GM23338 (cell line): ENCODE results near the gene CHMP4A. TPM values are rescaled to one million over a fixed set of nuclear protein-coding genes. Genes with fewer than 3 reads are reported as not detected.

ENCODE experiments used
- ATAC-seq: fragments of 200-7000 bp; cut with Tn5 transposase; 3 replicates; pipeline ENCODE4 v1.9.1; 2020
- DNase-seq: peaks from one replicate; pipeline ENCODE4 v3.0.0-alpha.2; 2015; ENCODE audit warnings: low spot score
- H2AFZ ChIP-seq: fragments of 200-600 bp; sonication (generic); 2 replicates; pipeline ENCODE4 v1.8.0; 2016; ENCODE audit warnings: antibody characterized with exemption, mild to moderate bottlenecking, moderate library complexity
- H3F3A ChIP-seq: fragments of 200-600 bp; sonication (generic); replicated peaks from 2 replicates; pipeline ENCODE4 v1.8.0; 2017; ENCODE audit warnings: antibody characterized with exemption, mixed run types, low read depth
- H3K27ac ChIP-seq: fragments of 200-600 bp; sonication (generic); 2 replicates; pipeline ENCODE4 v1.6.1; 2016; ENCODE audit warnings: low read depth
- H3K27me3 ChIP-seq: fragments of 200-600 bp; sonication (generic); 2 replicates; pipeline ENCODE4 v1.8.0; 2016; ENCODE audit warnings: mild to moderate bottlenecking, mixed run types, moderate library complexity; ENCODE audit not compliant: insufficient read depth
- H3K36me3 ChIP-seq: fragments of 200-600 bp; sonication (generic); 2 replicates; pipeline ENCODE4 v1.8.0; 2016; ENCODE audit warnings: mild to moderate bottlenecking; ENCODE audit not compliant: insufficient read depth
- H3K4me1 ChIP-seq: fragments of 200-600 bp; sonication (generic); 2 replicates; pipeline ENCODE4 v1.8.0; 2016; ENCODE audit warnings: mild to moderate bottlenecking, moderate library complexity; ENCODE audit not compliant: insufficient read depth
- H3K4me2 ChIP-seq: fragments of 200-600 bp; sonication (generic); 2 replicates; pipeline ENCODE4 v1.7.1; 2017; ENCODE audit warnings: mixed run types
- H3K4me3 ChIP-seq: fragments of 200-600 bp; sonication (generic); 2 replicates; pipeline ENCODE4 v1.6.1; 2016; ENCODE audit warnings: mixed run types
- H3K79me2 ChIP-seq: fragments of 200-600 bp; sonication (generic); replicated peaks from 2 replicates; pipeline ENCODE4 v1.8.0; 2017; ENCODE audit warnings: mild to moderate bottlenecking; ENCODE audit not compliant: insufficient read depth
- H3K9me2 ChIP-seq: fragments of 200-600 bp; sonication (generic); 2 replicates; pipeline ENCODE4 v1.8.0; 2017; ENCODE audit not compliant: insufficient read depth
- H4K20me1 ChIP-seq: fragments of 200-600 bp; sonication (generic); replicated peaks from 2 replicates; pipeline ENCODE4 v1.8.0; 2017; ENCODE audit warnings: mild to moderate bottlenecking; ENCODE audit not compliant: insufficient read depth
- H3K27ac Mint-ChIP-seq: 2 replicates; pipeline ENCODE4 v1.8.0; 2020; ENCODE audit warnings: inconsistent platforms, mild to moderate bottlenecking, moderate library complexity, mixed read lengths
- H3K27me3 Mint-ChIP-seq: 3 replicates; pipeline ENCODE4 v1.8.0; 2022; ENCODE audit warnings: low read depth, mild to moderate bottlenecking, moderate library complexity, mixed read lengths, inconsistent platforms; ENCODE audit not compliant: insufficient read depth, poor library complexity
- H3K36me3 Mint-ChIP-seq: 3 replicates; pipeline ENCODE4 v1.8.0; 2021; ENCODE audit warnings: low read depth, mild to moderate bottlenecking, inconsistent platforms, moderate library complexity, mixed read lengths
- H3K4me1 Mint-ChIP-seq: 3 replicates; pipeline ENCODE4 v1.8.0; 2020; ENCODE audit warnings: mild to moderate bottlenecking, inconsistent platforms, mixed read lengths
- H3K4me3 Mint-ChIP-seq: 3 replicates; pipeline ENCODE4 v1.8.0; 2021; ENCODE audit warnings: moderate library complexity, mild to moderate bottlenecking, inconsistent platforms, mixed read lengths
- H3K9me3 Mint-ChIP-seq: 3 replicates; pipeline ENCODE4 v1.8.0; 2020; ENCODE audit warnings: moderate library complexity, mild to moderate bottlenecking, inconsistent platforms, mixed read lengths
- CREB1 ChIP-seq: fragments of 250-450 bp; sonication (Bioruptor Pico); IDR thresholded peaks from 2 replicates; pipeline ENCODE4 v1.5.0; 2020; ENCODE audit warnings: low read depth, mild to moderate bottlenecking, moderate library complexity
- ETS1 ChIP-seq: IDR thresholded peaks from 2 replicates; pipeline ENCODE4 v1.6.1; 2016; ENCODE audit warnings: antibody characterized with exemption
- EZH2 ChIP-seq: fragments of 200-600 bp; sonication (generic); IDR thresholded peaks from one replicate; pipeline ENCODE4 v1.8.0; 2017; ENCODE audit warnings: antibody characterized with exemption, mild to moderate bottlenecking, low read depth; ENCODE audit not compliant: unreplicated experiment
- NANOG ChIP-seq: IDR thresholded peaks from 2 replicates; pipeline ENCODE4 v1.6.1; 2016; ENCODE audit warnings: antibody characterized with exemption, borderline replicate concordance
- POLR2AphosphoS5 ChIP-seq: IDR thresholded peaks from 2 replicates; pipeline ENCODE4 v1.6.1; 2016; ENCODE audit warnings: antibody characterized with exemption, low read depth
- REST ChIP-seq: IDR thresholded peaks from one replicate; pipeline ENCODE4 v1.6.1; 2018; ENCODE audit warnings: antibody characterized with exemption; ENCODE audit not compliant: unreplicated experiment
- STAT1 ChIP-seq: IDR thresholded peaks from one replicate; pipeline ENCODE4 v1.6.1; 2016; ENCODE audit warnings: antibody characterized with exemption; ENCODE audit not compliant: unreplicated experiment
- ZNF114 ChIP-seq: fragments of 250-450 bp; sonication (Bioruptor Pico); IDR thresholded peaks from 2 replicates; pipeline ENCODE4 v1.5.0; 2020; ENCODE audit warnings: mild to moderate bottlenecking, moderate library complexity
- ZNF462 ChIP-seq: fragments of 250-450 bp; sonication (Bioruptor Pico); IDR thresholded peaks from 2 replicates; pipeline ENCODE4 v1.5.0; 2020; ENCODE audit warnings: mild to moderate bottlenecking, moderate library complexity
- polyA plus RNA-seq: library from polyadenylated mRNA; unstranded; fragments of >200 nt; fragmentation: Nextera tagmentation; extraction: Ambion mirVana; gene quantifications from 2 replicates; pipeline ENCODE4 v1.2.1, GENCODE V29; 2016
- total RNA-seq: library from RNA; depleted of rRNA; stranded (reverse); fragments of >200 nt; shearing (Covaris generic); gene quantifications from 2 replicates; pipeline ENCODE4 v1.2.3, GENCODE V29; 2014

The CHMP4A gene
- total and polyA plus RNA-seq, 2 experiments from 2014 or later, result 19.3 to 36.9 TPM

GRCh38 chr14:24194873-24195185 lies 18.5 kb downstream of the CHMP4A start:
- H3K4me2 ChIP-seq, result peak overlapping the region; percentile 90
- 0 out of 2 replicates have a peak, but pooled peaks cover 5% of the 10 kb centered on the region for H3K79me2 ChIP-seq
- peaks cover 18% of the 10 kb centered on the region for H3F3A ChIP-seq
- H3K36me3 ChIP-seq, result no peaks in the 10 kb centered on the region
- H3K36me3 Mint-ChIP-seq, result peaks cover 49% of the 10 kb centered on the region
- ATAC-seq (no peak), DNase-seq (no peak)
- H3K27me3 ChIP-seq, result no peaks in the 10 kb centered on the region
- H3K4me3 ChIP-seq, result peak overlapping the region; percentile 95
- H3K27me3 Mint-ChIP-seq, result peaks cover 11% of the 10 kb centered on the region
- H3K9me3 Mint-ChIP-seq, result peaks cover 7% of the 10 kb centered on the region
- H3K4me3 Mint-ChIP-seq, result peak overlapping the region; percentile 91
- TF ChIP-seq STAT1, result no peak
- no peak for TF ChIP-seq ETS1
- no peak for TF ChIP-seq POLR2AphosphoS5
- no peak overlapping the region for H3K27ac ChIP-seq
- peaks cover 24% of the 10 kb centered on the region for H3K4me1 Mint-ChIP-seq
- 0 out of 2 replicates have a peak overlapping the region, but pooled peaks have one; percentile 40 for H3K27ac Mint-ChIP-seq
- H2AFZ ChIP-seq, result peak overlapping the region; percentile 90; the same call in 1 of the 2 replicates
- no peaks in the 10 kb centered on the region; the same call in 1 of the 2 replicates for H4K20me1 ChIP-seq
- H3K9me2 ChIP-seq, result no peaks in the 10 kb centered on the region
- peaks cover 6% of the 10 kb centered on the region; the same call in 1 of the 2 replicates for H3K4me1 ChIP-seq

- H3K4me2 ChIP-seq, result peak overlapping the region; percentile 90
- H3K36me3 ChIP-seq, result no peaks in the 10 kb centered on the region
- H3K9me3 Mint-ChIP-seq, result peaks cover 6% of the 10 kb centered on the region
- no peaks in the 10 kb centered on the region for H3K27me3 ChIP-seq
- H3K27me3 Mint-ChIP-seq, result peaks cover 11% of the 10 kb centered on the region
- H3K27ac ChIP-seq, result no peak overlapping the region
- ATAC-seq (no peak), DNase-seq (no peak)
- 0 out of 2 replicates have a peak, but pooled peaks cover 2% of the 10 kb centered on the region for H3K79me2 ChIP-seq
- no peak for TF ChIP-seq ZNF114
- no peak for TF ChIP-seq NANOG
- TF ChIP-seq ZNF462 (CRISPR knock-in tag), result no peak
- no peak for TF ChIP-seq EZH2
- no peak for TF ChIP-seq CREB1 (CRISPR knock-in tag)
- no peak for TF ChIP-seq POLR2AphosphoS5
- no peak for TF ChIP-seq REST
- no peak overlapping the region; the same call in 1 of the 2 replicates for H2AFZ ChIP-seq
- peaks cover 46% of the 10 kb centered on the region for H3K36me3 Mint-ChIP-seq
- H4K20me1 ChIP-seq, result no peaks in the 10 kb centered on the region; the same call in 1 of the 2 replicates
- H3K4me3 Mint-ChIP-seq, result peak overlapping the region; percentile 91
- no peaks in the 10 kb centered on the region for H3K9me2 ChIP-seq
- H3K27ac Mint-ChIP-seq, result 0 out of 2 replicates have a peak overlapping the region, but pooled peaks have one; percentile 40
- H3K4me3 ChIP-seq, result peak overlapping the region; percentile 95
- H3K4me1 ChIP-seq, result peaks cover 8% of the 10 kb centered on the region
- H3K4me1 Mint-ChIP-seq, result peaks cover 26% of the 10 kb centered on the region
- peaks cover 18% of the 10 kb centered on the region for H3F3A ChIP-seq
Observed at GRCh38 chr14:24194186-24194872, 19.0 kb downstream of the CHMP4A start.
